Measurements from ENCODE around the gene BAD.

BAD gene

DNA sequence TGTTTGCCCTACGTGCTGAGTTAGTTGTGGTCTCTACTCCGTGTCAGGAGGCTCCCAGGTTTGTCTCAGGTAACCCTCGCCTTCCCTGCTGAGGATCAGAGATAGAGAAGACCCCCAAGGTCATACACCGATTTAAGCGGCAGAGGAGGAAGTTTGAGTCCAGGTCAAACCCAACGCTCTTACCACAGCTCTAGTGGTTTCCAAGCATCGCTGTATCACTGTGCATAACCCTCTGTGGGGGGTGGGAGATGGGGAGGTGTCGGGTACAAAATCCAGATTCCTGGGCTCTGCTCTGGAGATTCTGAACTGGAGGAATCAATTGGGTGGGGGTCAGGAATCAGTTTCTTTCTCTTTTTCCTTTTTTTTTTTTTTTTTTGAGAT is 53.5 kb downstream of the BAD start:
- Histone ChIP-seq H3F3A (ENCODE audit: insufficient read depth, low read length) (peaks cover 10% of the 10 kb centered on the region), H3K79me2 (ENCODE audit: low read length) (peaks cover 31% of the 10 kb centered on the region), H3K4me1 (ENCODE audit: low read length) (peaks cover 14% of the 10 kb centered on the region), H3K9me3 (replicated peaks; ENCODE audit: insufficient read depth, low read length) (no peaks in the 10 kb centered on the region), H3K27ac (ENCODE audit: low read length) (peak overlapping the region; percentile 51; the same call in 1 of the 2 replicates), H3K4me2 (ENCODE audit: low read depth, low read length) (peak overlapping the region; percentile 85), H2AFZ (ENCODE audit: low read length) (peak overlapping the region; percentile 78), H3K4me3 (ENCODE audit: low read length) (peak overlapping the region; percentile 97), H3K36me3 (replicated peaks; ENCODE audit: insufficient read depth, low read length) (no peaks in the 10 kb centered on the region), H3K27me3 (replicated peaks; ENCODE audit: insufficient read depth, low read length) (no peaks in the 10 kb centered on the region), H3K9ac (ENCODE audit: low read length) (peak overlapping the region; percentile 89), H3K9me2 (replicated peaks; ENCODE audit: insufficient read depth, low read length) (no peaks in the 10 kb centered on the region), H4K20me1 (ENCODE audit: insufficient read depth, low read length) (no peaks in the 10 kb centered on the region)
- TF ChIP-seq EZH2phosphoT487 (IDR thresholded peaks at IDR 0.05; ENCODE audit: low read length) (no peak), EZH2 (optimal IDR thresholded peaks at IDR 0.05; ENCODE audit: low read depth, low read length) (no peak), CTCF (IDR thresholded peaks at IDR 0.05; ENCODE audit: low read length) (no peak)
- no peak for DNase-seq

- peak within 1 kb of the TSS; percentile 89 for H3K9ac ChIP-seq (ENCODE audit: low read length)
- peak within 1 kb of the TSS; percentile 78 for H2AFZ ChIP-seq (ENCODE audit: low read length)
- H3K79me2 ChIP-seq (ENCODE audit: low read length), result peaks cover 31% of the 10 kb centered on the region
- no peaks in the 10 kb centered on the region for H3K27me3 ChIP-seq (replicated peaks; ENCODE audit: insufficient read depth, low read length)
- no peaks in the 10 kb centered on the region for H3K36me3 ChIP-seq (replicated peaks; ENCODE audit: insufficient read depth, low read length)
- H3K9me2 ChIP-seq (replicated peaks; ENCODE audit: insufficient read depth, low read length), result no peaks in the 10 kb centered on the region
- peaks cover 10% of the 10 kb centered on the region for H3F3A ChIP-seq (ENCODE audit: insufficient read depth, low read length)
- peak within 1 kb of the TSS; percentile 85 for H3K4me2 ChIP-seq (ENCODE audit: low read depth, low read length)
- no peaks in the 10 kb centered on the region for H3K9me3 ChIP-seq (replicated peaks; ENCODE audit: insufficient read depth, low read length)
- DNase-seq, result peak; percentile 97
- H3K27ac ChIP-seq (ENCODE audit: low read length), result peak within 1 kb of the TSS; percentile 51; the same call in 1 of the 2 replicates
- no peaks in the 10 kb centered on the region for H4K20me1 ChIP-seq (ENCODE audit: insufficient read depth, low read length)
- peaks cover 14% of the 10 kb centered on the region for H3K4me1 ChIP-seq (ENCODE audit: low read length)
- TF ChIP-seq EZH2phosphoT487 (IDR thresholded peaks at IDR 0.05; ENCODE audit: low read length) (no peak), CTCF (IDR thresholded peaks at IDR 0.05; ENCODE audit: low read length) (no peak), EZH2 (optimal IDR thresholded peaks at IDR 0.05; ENCODE audit: low read depth, low read length) (no peak)
- H3K4me3 ChIP-seq (ENCODE audit: low read length), result peak within 1 kb of the TSS; percentile 97
Measured at GRCh38 chr11:64230171-64230984, 54.1 kb downstream of the BAD start, which contains the start of gene DNAJC4. Gene DNAJC4 (plus strand): TSS chr11:64230548. CDS start chr11:64230855, 307 bp downstream.

- DNase-seq, result no peak
Measured at GRCh38 chr11:64229744-64230170, 54.7 kb downstream of the BAD start.

More at GRCh38 chr11:64229744-64230170, 54.7 kb downstream of the BAD start:
- H3F3A ChIP-seq (ENCODE audit: insufficient read depth, low read length), result peaks cover 10% of the 10 kb centered on the region
- H3K79me2 ChIP-seq (ENCODE audit: low read length), result peaks cover 29% of the 10 kb centered on the region
- no peaks in the 10 kb centered on the region for H3K9me2 ChIP-seq (replicated peaks; ENCODE audit: insufficient read depth, low read length)
- no peaks in the 10 kb centered on the region for H3K36me3 ChIP-seq (replicated peaks; ENCODE audit: insufficient read depth, low read length)
- no peaks in the 10 kb centered on the region for H3K27me3 ChIP-seq (replicated peaks; ENCODE audit: insufficient read depth, low read length)
- peaks cover 14% of the 10 kb centered on the region for H3K4me1 ChIP-seq (ENCODE audit: low read length)
- peak overlapping the region; percentile 85 for H3K4me2 ChIP-seq (ENCODE audit: low read depth, low read length)
- TF ChIP-seq EZH2phosphoT487 (IDR thresholded peaks at IDR 0.05; ENCODE audit: low read length) (no peak), EZH2 (optimal IDR thresholded peaks at IDR 0.05; ENCODE audit: low read depth, low read length) (no peak), CTCF (IDR thresholded peaks at IDR 0.05; ENCODE audit: low read length) (no peak)
- peak overlapping the region; percentile 97 for H3K4me3 ChIP-seq (ENCODE audit: low read length)
- peak overlapping the region; percentile 78 for H2AFZ ChIP-seq (ENCODE audit: low read length)
- H3K27ac ChIP-seq (ENCODE audit: low read length), result peak overlapping the region; percentile 51; the same call in 1 of the 2 replicates
- peak overlapping the region; percentile 89 for H3K9ac ChIP-seq (ENCODE audit: low read length)
- no peaks in the 10 kb centered on the region for H4K20me1 ChIP-seq (ENCODE audit: insufficient read depth, low read length)
- no peaks in the 10 kb centered on the region for H3K9me3 ChIP-seq (replicated peaks; ENCODE audit: insufficient read depth, low read length)

All from MM.1S (cell line).